ENCODE results near the gene GTF2A1. TPM values are rescaled to one million over a fixed set of nuclear protein-coding genes. Genes with fewer than 3 reads are reported as not detected.

Gene GTF2A1
- total RNA-seq, 3 donors from 2014 or later: 27.5 to 33.3 (median 29.7) TPM

DNA sequence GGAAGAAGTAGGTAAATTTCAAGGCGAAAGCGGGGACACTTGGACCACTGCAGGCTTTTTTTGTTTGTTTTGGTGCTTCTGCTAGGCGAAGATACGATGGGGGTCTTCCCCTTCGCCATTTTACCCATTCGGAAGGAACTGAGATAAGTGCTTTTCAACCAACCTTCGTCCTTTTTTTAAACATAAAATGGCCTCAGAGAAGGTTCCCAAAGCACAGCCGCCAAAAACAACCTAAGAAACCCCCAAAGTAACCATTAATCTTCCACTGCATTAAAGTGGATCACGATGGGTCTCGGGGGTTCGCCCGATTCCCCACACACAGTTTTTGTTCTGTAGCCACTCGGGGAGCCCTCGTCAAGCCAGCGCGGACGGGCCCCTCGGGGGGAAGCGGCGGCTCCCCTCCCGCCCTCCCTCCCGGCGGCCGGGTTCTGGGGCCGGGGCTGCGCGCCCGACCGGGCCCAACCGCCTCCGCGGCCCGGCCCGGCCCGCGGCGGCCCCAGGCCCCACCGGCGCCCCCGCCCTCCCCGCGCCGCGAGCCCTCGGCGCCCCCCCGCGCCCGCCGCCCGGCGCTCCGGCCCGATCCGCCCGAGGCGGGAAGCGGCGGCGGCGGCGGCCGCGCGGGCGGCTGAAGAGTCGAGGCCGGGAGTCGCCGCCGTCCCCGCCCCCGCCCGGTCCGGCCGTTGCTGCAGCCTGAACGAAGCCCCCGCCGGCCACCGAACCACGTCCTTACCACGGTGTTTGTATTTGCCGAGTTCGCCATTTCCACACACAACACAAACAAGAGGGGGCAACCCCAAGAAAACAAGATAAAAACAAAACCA, 790 bp downstream of the GTF2A1 start:
- DNase-seq (ENCODE audit: low spot score in 2 of 2): peak in 1 of 2 donors; percentile 36
- intact Hi-C loops (cut with DNase I; ENCODE audit: low total_unique reads): no loop called here
- no peaks in the 10 kb centered on the region for H3K27me3 ChIP-seq
- H3K4me3 ChIP-seq: peak overlapping the region; percentile 80 to 90 (median 81)
- peak overlapping the region; percentile 99 for H3K27ac ChIP-seq
- H3K36me3 ChIP-seq: peaks cover 5% of the 10 kb centered on the region
- H3K9me3 ChIP-seq: no peaks in the 10 kb centered on the region
- peaks cover 0 to 5% of the 10 kb centered on the region in 2 donors for H3K4me1 ChIP-seq
- no peak for TF ChIP-seq POLR2AphosphoS5 (IDR thresholded peaks at IDR 0.05)
- TF ChIP-seq, protein P1, sequence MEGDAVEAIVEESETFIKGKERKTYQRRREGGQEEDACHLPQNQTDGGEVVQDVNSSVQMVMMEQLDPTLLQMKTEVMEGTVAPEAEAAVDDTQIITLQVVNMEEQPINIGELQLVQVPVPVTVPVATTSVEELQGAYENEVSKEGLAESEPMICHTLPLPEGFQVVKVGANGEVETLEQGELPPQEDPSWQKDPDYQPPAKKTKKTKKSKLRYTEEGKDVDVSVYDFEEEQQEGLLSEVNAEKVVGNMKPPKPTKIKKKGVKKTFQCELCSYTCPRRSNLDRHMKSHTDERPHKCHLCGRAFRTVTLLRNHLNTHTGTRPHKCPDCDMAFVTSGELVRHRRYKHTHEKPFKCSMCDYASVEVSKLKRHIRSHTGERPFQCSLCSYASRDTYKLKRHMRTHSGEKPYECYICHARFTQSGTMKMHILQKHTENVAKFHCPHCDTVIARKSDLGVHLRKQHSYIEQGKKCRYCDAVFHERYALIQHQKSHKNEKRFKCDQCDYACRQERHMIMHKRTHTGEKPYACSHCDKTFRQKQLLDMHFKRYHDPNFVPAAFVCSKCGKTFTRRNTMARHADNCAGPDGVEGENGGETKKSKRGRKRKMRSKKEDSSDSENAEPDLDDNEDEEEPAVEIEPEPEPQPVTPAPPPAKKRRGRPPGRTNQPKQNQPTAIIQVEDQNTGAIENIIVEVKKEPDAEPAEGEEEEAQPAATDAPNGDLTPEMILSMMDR (IDR thresholded peaks at IDR 0.05): no peak
- TF ChIP-seq POLR2A (IDR thresholded peaks at IDR 0.05): no peak

GRCh38 chr14:81219210-81219758, 1.5 kb downstream of the GTF2A1 start:
- TF ChIP-seq, protein P1 (IDR thresholded peaks at IDR 0.05): no peak
- TF ChIP-seq POLR2AphosphoS5 (IDR thresholded peaks at IDR 0.05): peak; percentile 97 to 100 (median 99)
- TF ChIP-seq POLR2A (IDR thresholded peaks at IDR 0.05): peak; percentile 99
- intact Hi-C loops (cut with DNase I; ENCODE audit: low total_unique reads): no loop called here
- H3K27ac ChIP-seq: peak overlapping the region; percentile 99

DNA sequence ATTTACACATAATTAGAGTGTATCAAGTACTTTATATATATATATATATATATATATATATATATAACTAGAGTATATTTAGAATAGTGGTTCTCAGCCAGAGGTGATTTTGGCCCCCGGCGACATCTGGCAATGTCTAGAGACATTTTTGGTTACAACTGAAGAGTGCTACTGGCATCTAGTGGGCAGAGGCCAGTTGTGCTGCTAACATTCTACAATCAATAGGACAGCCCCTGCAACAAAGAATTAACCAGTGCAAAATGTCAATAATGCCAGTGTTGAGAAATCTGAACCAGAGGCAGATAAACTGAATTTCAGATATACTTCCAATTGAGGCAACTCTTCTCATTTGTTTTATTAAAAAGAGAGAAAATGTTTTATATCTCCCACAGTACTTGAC, 8.9 kb downstream of the GTF2A1 start:
- Histone ChIP-seq H3K27me3 (no peaks in the 10 kb centered on the region), H3K9me3 (no peaks in the 10 kb centered on the region), H3K27ac (no peak overlapping the region), H3K36me3 (peaks cover 5% of the 10 kb centered on the region), H3K4me3 (no peak overlapping the region), H3K4me1 (no peaks in the 10 kb centered on the region)
- no peak for DNase-seq (ENCODE audit: low spot score in 2 of 2)
- intact Hi-C loops (cut with DNase I; ENCODE audit: low total_unique reads): no loop called here
- TF ChIP-seq POLR2A (IDR thresholded peaks at IDR 0.05) (no peak), POLR2AphosphoS5 (IDR thresholded peaks at IDR 0.05) (no peak)
- TF ChIP-seq, protein P1 (IDR thresholded peaks at IDR 0.05): no peak

More at GRCh38 chr14:81219210-81219758, 1.5 kb downstream of the GTF2A1 start:
- H3K27me3 ChIP-seq: no peaks in the 10 kb centered on the region
- H3K36me3 ChIP-seq: peaks cover 5% of the 10 kb centered on the region
- no peaks in the 10 kb centered on the region for H3K9me3 ChIP-seq
- peak; percentile 90 to 92 for DNase-seq (ENCODE audit: low spot score in 2 of 2)
- peak overlapping the region; percentile 80 to 90 (median 81) for H3K4me3 ChIP-seq
- peaks cover 0 to 5% of the 10 kb centered on the region in 2 donors for H3K4me1 ChIP-seq

DNA sequence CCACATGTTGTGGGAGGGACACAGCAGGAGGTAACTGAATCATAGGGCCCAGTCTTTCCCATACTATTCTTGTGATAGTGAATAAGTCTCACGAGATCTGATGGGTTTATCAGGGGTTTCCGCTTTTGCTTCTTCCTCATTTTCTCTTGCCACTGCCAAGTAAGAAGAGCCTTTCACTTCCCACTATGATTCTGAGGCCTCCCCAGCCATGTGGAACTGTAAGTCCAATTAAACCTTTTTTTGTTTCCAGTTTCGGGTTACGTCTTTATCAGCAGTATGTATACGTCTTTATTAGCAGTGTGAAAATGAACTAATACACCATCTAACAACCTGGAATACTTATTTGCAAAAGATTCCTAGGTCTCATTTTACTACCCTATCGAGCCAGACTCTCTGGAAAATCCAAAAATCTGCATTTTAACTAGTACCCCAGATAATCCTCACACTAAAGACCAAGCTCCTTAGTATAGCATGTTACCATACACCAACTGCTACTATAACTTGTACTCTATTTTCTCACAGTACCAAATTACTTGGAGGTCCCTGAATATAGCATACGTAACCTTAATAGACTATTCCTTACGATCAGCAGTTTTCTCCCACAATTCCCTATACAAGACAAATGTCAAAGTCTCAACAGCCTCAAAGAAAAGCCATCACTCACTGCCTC, 11.5 kb downstream of the GTF2A1 start:
- Histone ChIP-seq H3K4me1 (no peaks in the 10 kb centered on the region), H3K36me3 (no peaks in the 10 kb centered on the region)

More for the DNA sequence above, 11.5 kb downstream of the GTF2A1 start:
- H3K27ac ChIP-seq: no peak overlapping the region
- H3K27me3 ChIP-seq: no peaks in the 10 kb centered on the region
- no peak overlapping the region for H3K4me3 ChIP-seq
- DNase-seq (ENCODE audit: low spot score in 2 of 2): no peak
- TF ChIP-seq, protein P1 (IDR thresholded peaks at IDR 0.05): no peak
- TF ChIP-seq POLR2AphosphoS5 (IDR thresholded peaks at IDR 0.05) (no peak), POLR2A (IDR thresholded peaks at IDR 0.05) (no peak)
- intact Hi-C loops (cut with DNase I; ENCODE audit: low total_unique reads): no loop called here
- H3K9me3 ChIP-seq: no peaks in the 10 kb centered on the region
